IPS DF 6.9 (cell line): ENCODE results near the gene HK1.
"Not testable (repeated sequence)": the region's sequence is repeated elsewhere in the genome, so short reads cannot be mapped to it uniquely, and the experiment has no call there.

Source experiments
- DNase-seq: peaks from one replicate; pipeline ENCODE4 v3.0.0-alpha.2; 2013; ENCODE audit warnings: low read depth, low spot score
- H3K27ac ChIP-seq: one replicate; pipeline ENCODE4 v1.5.1; 2013; ENCODE audit warnings: low read length, control low read depth
- H3K27me3 ChIP-seq: 2 replicates; pipeline ENCODE4 v1.6.1; 2013; ENCODE audit warnings: mild to moderate bottlenecking, low read length; ENCODE audit not compliant: control insufficient read depth, insufficient read depth
- H3K36me3 ChIP-seq: 2 replicates; pipeline ENCODE4 v1.6.1; 2013; ENCODE audit warnings: low read length; ENCODE audit not compliant: control insufficient read depth, insufficient read depth
- H3K4me1 ChIP-seq: 2 replicates; pipeline ENCODE4 v1.6.1; 2013; ENCODE audit warnings: low read length; ENCODE audit not compliant: control insufficient read depth, insufficient read depth
- H3K4me3 ChIP-seq: 2 replicates; pipeline ENCODE4 v1.5.1; 2013; ENCODE audit warnings: mild to moderate bottlenecking, low read length
- H3K9me3 ChIP-seq: 2 replicates; pipeline ENCODE4 v1.6.1; 2013; ENCODE audit warnings: low read length, inconsistent platforms; ENCODE audit not compliant: control insufficient read depth, insufficient read depth
- WGBS: extraction: QIAGEN DNeasy Blood & Tissue Kit; methylation state at CpG from one replicate; pipeline ENCODE4 v1.1.7; 2013; ENCODE audit warnings: mixed read lengths, missing lambda C conversion rate; ENCODE audit not compliant: insufficient read length, insufficient coverage; 5-methylcytosine and 5-hydroxymethylcytosine counted together

HK1 gene

DNA sequence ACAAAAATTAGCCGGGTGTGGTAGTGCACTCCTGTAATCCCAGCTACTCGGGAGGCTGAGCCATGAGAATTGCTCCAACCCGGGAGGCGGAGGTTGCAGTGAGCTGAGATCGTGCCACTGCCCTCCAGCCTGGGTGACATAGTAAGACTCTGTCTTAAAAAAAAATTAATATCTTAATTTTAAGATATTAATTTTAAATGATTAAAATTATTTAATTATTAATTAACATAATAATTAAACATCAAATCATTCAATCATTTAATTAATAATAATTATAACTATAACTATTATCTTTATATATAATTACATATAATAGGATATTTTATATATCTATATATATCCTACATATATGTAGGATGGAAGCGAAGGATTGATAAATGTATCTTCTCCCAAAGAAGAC is 1.8 kb upstream of the HK1 start:
- no peaks in the 10 kb centered on the region for H3K27me3 ChIP-seq
- no peak overlapping the region for H3K27ac ChIP-seq
- DNase-seq: no peak
- no CpG with 5 or more reads among the region's 6 CpGs for WGBS
- no peaks in the 10 kb centered on the region for H3K9me3 ChIP-seq
- H3K36me3 ChIP-seq: no peaks in the 10 kb centered on the region
- H3K4me3 ChIP-seq: no peak overlapping the region
- H3K4me1 ChIP-seq: peaks cover 2% of the 10 kb centered on the region; the same call in 1 of the 2 replicates

- no peak for DNase-seq
- H3K36me3 ChIP-seq: no peaks in the 10 kb centered on the region
- peaks cover 2% of the 10 kb centered on the region; the same call in 1 of the 2 replicates for H3K4me1 ChIP-seq
- H3K4me3 ChIP-seq: no peak overlapping the region
- H3K9me3 ChIP-seq: no peaks in the 10 kb centered on the region
- no peak overlapping the region for H3K27ac ChIP-seq
- no peaks in the 10 kb centered on the region for H3K27me3 ChIP-seq
- no CpG with 5 or more reads among the region's 2 CpGs for WGBS
Measured at GRCh38 chr10:69279110-69279509, 814 bp downstream of the HK1 start.

DNA sequence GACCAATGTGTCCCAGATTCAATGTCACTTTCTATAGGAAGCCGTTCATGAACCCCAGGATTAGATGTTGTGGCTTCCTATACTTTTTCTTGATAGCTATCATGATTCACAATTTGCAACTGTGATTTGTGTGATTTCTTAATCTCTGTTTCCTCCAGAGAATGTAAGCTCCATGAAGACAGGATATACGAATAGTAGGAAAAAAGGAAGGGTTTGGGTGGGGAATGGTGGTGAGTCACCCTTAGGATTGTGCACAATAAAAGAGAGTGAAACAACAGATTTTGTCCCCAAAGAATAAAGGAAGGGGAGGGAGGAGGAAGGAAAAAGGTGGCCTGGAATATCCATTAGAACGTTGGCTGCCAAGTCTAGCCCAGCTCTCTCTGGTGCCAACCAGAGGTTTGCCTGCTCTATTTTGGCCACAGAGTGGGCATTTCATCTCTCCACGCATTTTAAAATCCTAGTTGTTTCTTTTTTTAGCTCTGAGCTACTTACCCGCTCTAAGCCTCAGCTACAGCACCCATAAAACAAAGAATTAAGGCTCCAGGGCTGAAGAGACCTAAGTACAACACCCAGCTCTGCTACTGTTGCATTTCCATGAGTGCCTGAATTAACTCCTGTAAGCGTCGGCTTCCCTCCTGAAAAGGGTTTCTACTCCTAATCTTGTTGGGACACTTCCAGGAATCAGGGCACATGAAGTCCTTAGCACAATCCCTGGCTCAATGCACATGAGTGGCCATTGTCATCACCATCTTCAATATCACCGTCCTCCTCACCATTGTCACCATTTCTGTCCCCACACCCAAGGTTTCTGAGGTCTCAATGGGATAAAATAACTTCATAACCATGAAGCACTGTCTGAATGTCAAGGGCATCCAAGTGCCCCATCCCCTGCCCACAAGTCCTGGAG is 3.5 kb downstream of the HK1 start:
- Histone ChIP-seq H3K27ac (no peak overlapping the region), H3K9me3 (no peaks in the 10 kb centered on the region), H3K27me3 (no peaks in the 10 kb centered on the region), H3K4me3 (no peak overlapping the region), H3K4me1 (peaks cover 2% of the 10 kb centered on the region; the same call in 1 of the 2 replicates), H3K36me3 (no peaks in the 10 kb centered on the region)
- WGBS: no CpG with 5 or more reads among the region's 8 CpGs
- no peak for DNase-seq

- not testable (repeated sequence) for H3K9me3 ChIP-seq, DNase-seq, H3K27ac ChIP-seq, H3K36me3 ChIP-seq, H3K4me3 ChIP-seq, H3K27me3 ChIP-seq, H3K4me1 ChIP-seq
- WGBS: no CpG with 5 or more reads among the region's 6 CpGs
Measured at GRCh38 chr10:69284402-69284801, 6.1 kb downstream of the HK1 start.

GRCh38 chr10:69285699-69286098 is 7.4 kb downstream of the HK1 start:
- no peaks in the 10 kb centered on the region for H3K27me3 ChIP-seq
- H3K4me3 ChIP-seq: no peak overlapping the region
- H3K4me1 ChIP-seq: no peaks in the 10 kb centered on the region
- no peaks in the 10 kb centered on the region for H3K36me3 ChIP-seq
- DNase-seq: no peak
- H3K9me3 ChIP-seq: no peaks in the 10 kb centered on the region
- whole genome bisulfite sequencing: no CpG with 5 or more reads among the region's 4 CpGs
- H3K27ac ChIP-seq: no peak overlapping the region

DNA sequence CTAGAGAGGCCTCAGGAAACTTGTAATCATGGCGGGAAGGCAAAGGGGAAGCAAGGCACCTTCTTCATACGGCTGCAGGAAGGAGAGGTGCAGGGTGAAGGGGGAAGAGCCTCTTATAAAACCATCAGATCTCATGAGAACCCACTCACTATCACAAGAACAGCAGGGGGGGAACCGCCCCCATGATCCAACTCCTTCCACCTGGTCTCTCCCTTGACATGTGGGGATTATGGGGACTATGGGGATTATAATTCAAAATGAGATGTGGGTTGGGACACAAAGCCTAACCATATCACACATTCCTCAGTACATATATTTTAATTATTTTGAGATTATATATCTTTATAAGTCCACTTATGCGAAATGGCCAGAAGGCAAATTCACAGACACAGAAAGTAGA is 8.9 kb downstream of the HK1 start:
- H3K27ac ChIP-seq: no peak overlapping the region
- H3K27me3 ChIP-seq: no peaks in the 10 kb centered on the region
- DNase-seq: no peak
- no peaks in the 10 kb centered on the region for H3K36me3 ChIP-seq
- no CpG with 5 or more reads among the region's 4 CpGs for WGBS
- H3K4me3 ChIP-seq: no peak overlapping the region
- no peaks in the 10 kb centered on the region for H3K9me3 ChIP-seq
- no peaks in the 10 kb centered on the region for H3K4me1 ChIP-seq

DNA sequence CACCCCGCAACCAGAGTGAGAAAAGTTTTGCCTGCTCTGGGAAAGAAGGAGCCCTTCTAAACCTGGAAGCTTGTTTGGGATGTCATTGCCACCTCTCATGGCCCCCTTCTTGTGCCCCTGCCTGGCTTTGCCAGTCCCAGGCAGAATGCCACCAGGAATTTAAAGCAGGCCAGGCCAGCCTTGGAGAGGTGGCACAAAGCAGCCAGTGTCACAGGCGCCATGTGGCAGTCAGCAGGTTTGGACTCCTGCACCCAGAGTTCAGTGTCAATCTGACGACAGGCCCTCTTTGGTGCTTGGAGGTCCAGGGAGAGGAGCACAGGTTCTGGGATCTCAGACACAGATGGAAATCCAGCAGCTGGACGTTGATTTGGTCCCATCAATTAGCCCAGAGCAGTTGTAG is 12.7 kb downstream of the HK1 start:
- no peaks in the 10 kb centered on the region for H3K27me3 ChIP-seq
- no peaks in the 10 kb centered on the region for H3K36me3 ChIP-seq
- no peak for DNase-seq
- H3K27ac ChIP-seq: no peak overlapping the region
- WGBS: no CpG with 5 or more reads among the region's 4 CpGs
- H3K4me3 ChIP-seq: no peak overlapping the region
- H3K4me1 ChIP-seq: no peaks in the 10 kb centered on the region
- no peaks in the 10 kb centered on the region for H3K9me3 ChIP-seq

DNA sequence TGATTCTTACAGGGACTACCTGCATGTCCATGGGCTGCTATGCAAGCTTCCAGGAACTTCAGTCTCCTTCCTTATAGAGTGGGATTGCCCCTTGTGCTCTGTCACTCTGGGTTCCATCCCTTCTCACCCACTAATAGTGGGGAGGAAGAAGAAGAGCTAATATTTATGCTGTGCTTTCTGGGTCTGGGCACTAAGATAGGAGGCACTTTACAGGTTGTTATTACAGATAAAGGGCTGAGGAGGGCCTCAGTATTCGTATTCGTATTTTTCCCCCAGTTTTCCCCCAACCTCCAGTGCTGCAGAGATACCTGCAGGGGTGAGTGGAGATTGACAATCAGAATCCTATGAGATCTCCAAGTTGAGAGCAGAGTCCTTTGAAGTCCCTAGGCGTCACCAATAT is 14.2 kb downstream of the HK1 start:
- H3K4me1 ChIP-seq: no peaks in the 10 kb centered on the region; the same call in 1 of the 2 replicates
- no peak overlapping the region for H3K27ac ChIP-seq
- WGBS: no CpG with 5 or more reads among the region's 3 CpGs
- H3K27me3 ChIP-seq: no peaks in the 10 kb centered on the region
- H3K36me3 ChIP-seq: no peaks in the 10 kb centered on the region
- no peaks in the 10 kb centered on the region for H3K9me3 ChIP-seq
- DNase-seq: no peak
- H3K4me3 ChIP-seq: no peak overlapping the region

DNA sequence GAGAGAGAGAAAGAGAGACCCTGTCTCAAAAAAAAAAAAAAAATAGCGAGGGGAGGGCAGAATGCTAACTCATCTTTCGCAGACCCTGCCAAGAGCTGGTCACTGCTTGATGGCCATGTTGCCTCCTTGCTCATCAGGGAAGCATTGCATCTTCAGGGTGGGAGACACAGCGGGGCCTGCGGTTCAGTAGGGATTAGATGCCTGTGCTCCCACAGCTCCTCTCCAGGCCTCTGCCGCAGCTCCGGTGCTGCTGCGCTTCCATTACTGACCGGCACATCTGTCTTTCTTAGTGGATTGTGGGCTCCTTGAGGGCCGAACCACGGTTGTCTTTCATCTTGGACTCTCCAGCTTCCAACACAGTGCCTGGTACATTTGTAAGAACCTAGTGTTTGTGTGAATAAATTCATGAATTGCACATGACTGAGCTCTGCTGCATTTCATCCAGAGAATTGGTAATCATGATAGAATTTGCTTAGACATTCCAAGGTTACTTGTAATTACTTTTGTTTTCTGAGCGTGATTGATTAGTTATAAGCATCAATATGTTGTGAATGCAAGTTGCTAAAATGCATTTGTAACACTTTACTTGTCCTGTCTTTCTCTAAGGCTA is 16.8 kb downstream of the HK1 start:
- no peaks in the 10 kb centered on the region; the same call in 1 of the 2 replicates for H3K4me1 ChIP-seq
- DNase-seq: no peak
- H3K9me3 ChIP-seq: no peaks in the 10 kb centered on the region
- no peak overlapping the region for H3K27ac ChIP-seq
- no peaks in the 10 kb centered on the region for H3K36me3 ChIP-seq
- H3K4me3 ChIP-seq: no peak overlapping the region
- H3K27me3 ChIP-seq: no peaks in the 10 kb centered on the region
- no CpG with 5 or more reads among the region's 11 CpGs for whole genome bisulfite sequencing

DNA sequence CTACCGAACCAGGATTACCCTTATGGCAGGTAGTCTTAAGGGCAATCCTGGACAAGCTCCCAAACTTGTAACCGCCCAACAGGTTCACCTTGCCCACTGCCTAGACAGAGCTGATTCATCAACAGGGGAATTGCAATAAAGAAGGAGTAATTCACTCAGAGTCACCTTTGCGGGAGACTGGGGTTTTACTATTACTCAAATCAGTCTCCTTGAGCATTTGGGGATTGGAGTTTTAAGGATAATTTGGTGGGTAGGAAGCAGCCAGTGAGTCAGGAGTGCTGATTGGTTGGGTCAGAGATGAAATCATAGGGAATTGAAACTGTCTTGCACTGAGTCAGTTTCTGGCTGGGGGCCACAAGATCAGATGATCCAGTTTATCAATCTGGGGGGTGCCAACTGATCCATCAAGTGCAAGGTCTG is 25.3 kb downstream of the HK1 start:
- Histone ChIP-seq H3K4me1 (no peaks in the 10 kb centered on the region), H3K27ac (no peak overlapping the region), H3K9me3 (no peaks in the 10 kb centered on the region), H3K27me3 (no peaks in the 10 kb centered on the region), H3K36me3 (no peaks in the 10 kb centered on the region), H3K4me3 (no peak overlapping the region)
- WGBS: no CpG with 5 or more reads among the region's 3 CpGs
- no peak for DNase-seq
